Muscle layer of duodenum (tissue), 2 donors: Measurements from ENCODE around the gene DHRS12.

Experiments used
- H3K27ac ChIP-seq: one replicate; pipeline ENCODE4 v1.7.0; 2013; ENCODE audit warnings: mild to moderate bottlenecking, low read length
- H3K27me3 ChIP-seq: one replicate; pipeline ENCODE4 v1.7.0; 2013; ENCODE audit warnings: low read depth, mild to moderate bottlenecking, control low read depth, low read length
- H3K36me3 ChIP-seq, 2 donors: one replicate each; pipeline ENCODE4 v1.7.0; 2013; ENCODE audit warnings: low read length in 2 of 2, control low read depth in 1 of 2, mild to moderate bottlenecking in 1 of 2; ENCODE audit not compliant: insufficient read depth in 2 of 2, control insufficient read depth in 1 of 2
- H3K4me1 ChIP-seq, 2 donors: one replicate each; pipeline ENCODE4 v1.7.0; 2013; ENCODE audit warnings: low read length in 2 of 2, mild to moderate bottlenecking in 2 of 2, control low read depth in 1 of 2, moderate library complexity in 1 of 2; ENCODE audit not compliant: insufficient read depth in 2 of 2, control insufficient read depth in 1 of 2
- H3K4me3 ChIP-seq, 2 donors: one replicate each; pipeline ENCODE4 v1.7.0; 2013; ENCODE audit warnings: low read length in 2 of 2, low read depth in 1 of 2, mild to moderate bottlenecking in 1 of 2
- H3K9me3 ChIP-seq, 2 donors: one replicate each; pipeline ENCODE4 v1.7.0; 2013; ENCODE audit warnings: low read length in 2 of 2, control low read depth in 1 of 2, mild to moderate bottlenecking in 1 of 2; ENCODE audit not compliant: control insufficient read depth in 1 of 2
- donor health status: healthy.

Gene DHRS12

DNA sequence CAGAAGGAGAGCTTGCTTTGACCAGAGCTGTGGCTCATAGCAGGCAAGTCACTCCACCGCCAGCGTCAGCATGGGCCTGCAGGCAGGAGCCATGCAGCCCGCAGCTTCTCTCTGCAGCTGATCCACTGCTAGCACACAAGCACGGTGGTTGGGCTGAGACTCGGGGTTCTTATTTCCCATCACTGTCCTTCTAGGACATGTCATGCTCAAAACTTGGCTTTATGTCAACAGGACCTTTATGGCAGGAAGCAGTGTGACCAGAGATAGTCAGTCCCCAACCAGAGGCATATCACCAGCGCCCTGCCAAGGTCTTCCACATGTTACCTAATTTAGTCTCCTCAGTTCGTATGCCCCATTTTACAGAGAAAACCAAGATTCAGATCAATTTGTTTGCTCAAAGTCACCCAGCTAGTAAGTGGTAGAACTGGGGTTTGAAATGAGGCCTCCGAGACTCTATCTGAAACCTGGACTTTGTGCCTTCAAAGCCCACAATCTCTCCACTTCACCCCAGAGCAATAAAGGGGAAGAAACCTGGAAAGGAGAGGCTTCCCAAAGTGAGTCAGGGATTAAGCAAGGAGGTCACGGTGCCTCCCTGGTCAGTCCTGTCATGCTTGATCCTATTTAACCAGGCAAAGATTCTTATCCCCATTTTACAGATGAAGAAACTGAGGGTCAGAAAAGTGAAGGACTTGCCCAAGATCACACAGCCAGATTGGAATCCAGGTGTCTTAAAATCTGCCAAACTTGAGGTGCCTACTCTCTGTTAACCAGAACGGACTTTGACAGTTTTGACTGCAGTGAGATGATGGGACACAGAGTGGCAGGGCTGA is 36.0 kb upstream of the DHRS12 start:
- Histone ChIP-seq H3K4me3 (no peak overlapping the region), H3K27ac (no peak overlapping the region), H3K9me3 (no peaks in the 10 kb centered on the region), H3K27me3 (no peaks in the 10 kb centered on the region), H3K36me3 (no peaks in the 10 kb centered on the region), H3K4me1 (peaks cover 0 to 1% of the 10 kb centered on the region in 2 donors)

DNA sequence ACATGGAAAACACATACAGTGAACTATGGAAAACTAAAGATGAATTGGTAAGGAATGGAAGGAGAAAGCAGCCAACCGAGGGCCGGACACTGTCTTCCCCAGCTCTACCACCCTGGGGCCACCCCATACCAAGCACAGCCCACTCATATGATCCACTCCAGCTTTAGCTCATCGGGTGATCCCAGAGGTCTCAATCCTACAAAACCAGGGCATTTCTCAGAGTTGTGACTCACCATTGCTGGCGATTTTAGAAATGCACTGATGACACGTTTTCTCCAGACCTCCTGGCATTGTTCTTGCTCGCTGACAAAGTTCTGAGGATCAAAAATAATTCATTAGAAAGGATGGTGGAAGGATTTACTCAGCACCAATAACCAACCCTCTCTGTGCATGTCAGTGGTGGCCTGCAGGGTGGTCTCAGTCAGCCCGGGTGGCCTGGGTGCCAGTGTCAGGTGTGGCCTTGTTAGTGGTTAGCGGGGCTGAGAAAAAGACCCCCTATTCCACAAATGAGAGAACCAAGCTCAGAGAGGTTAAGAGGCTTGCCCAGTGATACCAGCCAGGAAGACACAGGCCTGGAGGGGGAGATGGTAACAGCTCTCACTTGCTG is 34.4 kb upstream of the DHRS12 start:
- Histone ChIP-seq H3K36me3 (no peaks in the 10 kb centered on the region), H3K4me3 (no peak overlapping the region), H3K27me3 (no peaks in the 10 kb centered on the region), H3K27ac (no peak overlapping the region), H3K4me1 (no peaks in the 10 kb centered on the region), H3K9me3 (no peaks in the 10 kb centered on the region)

DNA sequence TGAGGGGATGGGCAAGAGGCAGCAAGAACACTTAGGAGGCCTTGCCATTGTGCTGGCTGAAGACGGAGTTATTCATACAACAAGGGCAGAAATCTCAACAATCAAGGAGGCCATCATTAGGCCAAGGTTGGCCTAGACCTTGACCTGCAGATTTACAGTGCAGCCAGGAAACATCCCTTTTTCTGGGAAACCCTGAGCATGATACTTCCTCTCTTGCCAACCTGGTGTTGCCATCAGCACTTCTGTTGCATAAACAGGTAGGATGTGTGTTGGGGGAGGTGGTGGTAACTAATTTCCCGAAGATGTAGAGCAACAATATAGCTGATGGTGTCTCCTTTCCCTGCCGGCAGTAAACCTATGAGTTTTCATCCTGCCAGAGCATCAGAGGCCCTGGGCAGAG is 33.1 kb upstream of the DHRS12 start:
- Histone ChIP-seq H3K36me3 (no peaks in the 10 kb centered on the region), H3K27me3 (no peaks in the 10 kb centered on the region), H3K4me3 (no peak overlapping the region), H3K4me1 (peaks cover 0 to 3% of the 10 kb centered on the region in 2 donors), H3K9me3 (no peaks in the 10 kb centered on the region), H3K27ac (no peak overlapping the region)

DNA sequence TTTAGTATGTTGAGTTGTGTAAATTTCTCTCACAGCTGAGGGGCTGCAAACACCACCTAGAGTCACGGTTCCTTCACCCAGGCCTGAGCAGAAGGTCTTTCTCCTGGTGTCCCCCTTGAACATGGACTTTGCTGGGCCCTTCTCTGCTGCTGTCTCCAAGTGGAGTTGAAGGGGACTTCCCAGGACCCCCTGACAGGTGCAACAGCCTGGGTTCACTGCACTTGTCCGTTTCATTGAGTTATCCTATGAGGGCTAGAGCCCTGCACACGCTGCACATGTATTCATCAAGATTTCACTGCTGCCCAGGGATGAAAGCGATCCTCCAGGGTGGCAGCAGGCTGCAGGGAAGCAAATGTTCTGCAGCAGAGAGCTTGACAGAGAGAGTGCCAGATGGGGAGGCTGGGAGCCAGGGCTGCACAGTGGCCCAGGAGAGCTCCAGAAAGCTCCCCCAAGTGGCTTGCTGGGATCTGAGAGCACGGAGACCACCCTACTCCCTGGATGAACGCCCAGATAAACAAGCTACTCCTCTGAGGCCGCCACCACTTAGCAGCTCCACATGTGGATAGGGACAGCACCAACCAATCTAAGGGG is 30.7 kb upstream of the DHRS12 start:
- no peaks in the 10 kb centered on the region for H3K9me3 ChIP-seq
- H3K27ac ChIP-seq: no peak overlapping the region
- H3K36me3 ChIP-seq: no peaks in the 10 kb centered on the region
- no peak overlapping the region for H3K4me3 ChIP-seq
- peaks cover 0 to 4% of the 10 kb centered on the region in 2 donors for H3K4me1 ChIP-seq
- no peaks in the 10 kb centered on the region for H3K27me3 ChIP-seq

DNA sequence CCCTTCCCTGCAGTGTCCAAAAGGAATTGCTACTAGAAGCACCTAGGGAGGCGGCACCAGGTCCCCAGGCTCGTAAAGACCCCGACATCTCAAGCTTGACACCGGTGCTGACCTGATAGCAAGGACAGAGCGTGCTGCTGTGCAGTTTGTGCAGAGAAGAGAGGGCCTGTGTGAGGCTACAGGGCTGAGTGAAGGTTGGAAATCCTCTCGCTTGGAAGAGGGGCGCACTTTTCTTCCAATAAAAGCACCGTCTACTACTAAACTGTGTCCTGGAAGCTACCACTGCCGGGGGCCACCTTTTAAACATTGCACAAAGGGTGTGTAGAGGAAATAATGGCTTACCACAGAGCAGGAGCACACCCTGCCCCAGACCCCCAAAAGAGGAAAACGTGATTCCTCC is 30.0 kb upstream of the DHRS12 start:
- peaks cover 0 to 4% of the 10 kb centered on the region in 2 donors for H3K4me1 ChIP-seq
- no peaks in the 10 kb centered on the region for H3K36me3 ChIP-seq
- no peak overlapping the region for H3K27ac ChIP-seq
- no peak overlapping the region for H3K4me3 ChIP-seq
- no peaks in the 10 kb centered on the region for H3K9me3 ChIP-seq
- no peaks in the 10 kb centered on the region for H3K27me3 ChIP-seq

DNA sequence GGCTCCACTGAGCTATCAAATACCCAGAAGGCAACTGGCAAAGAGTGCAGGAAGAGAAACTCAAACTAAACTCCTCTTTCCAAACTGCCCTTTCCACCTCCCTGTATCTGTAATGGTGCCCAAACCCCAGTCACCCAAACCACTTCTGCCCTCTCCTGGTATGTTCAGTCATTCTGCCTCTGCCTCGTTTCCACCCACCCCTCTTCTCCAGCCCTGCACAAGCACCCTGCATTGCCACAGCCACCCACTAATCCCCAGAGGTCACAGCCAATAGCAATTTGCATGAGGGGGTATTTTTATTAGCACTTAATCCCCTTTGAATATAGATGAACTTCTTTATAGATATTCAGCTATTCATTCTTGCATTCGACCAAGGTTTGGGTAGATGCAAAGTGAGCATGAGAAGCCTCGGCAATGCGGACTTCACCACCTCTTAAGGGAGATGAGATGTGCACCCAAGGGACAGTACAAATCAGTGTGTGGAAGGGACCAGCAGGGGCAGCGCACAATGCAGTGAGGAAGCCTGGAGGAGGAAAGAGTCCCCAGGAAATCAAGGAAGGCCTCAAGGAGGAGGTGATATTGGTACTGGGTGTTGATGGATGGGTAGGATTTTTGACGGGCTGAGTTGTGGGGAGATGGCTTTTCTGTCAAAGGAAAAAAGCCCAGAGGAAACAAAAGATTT is 28.6 kb upstream of the DHRS12 start:
- Histone ChIP-seq H3K9me3 (no peaks in the 10 kb centered on the region), H3K4me1 (peaks cover 0 to 4% of the 10 kb centered on the region in 2 donors), H3K27me3 (no peaks in the 10 kb centered on the region), H3K4me3 (no peak overlapping the region), H3K27ac (no peak overlapping the region), H3K36me3 (no peaks in the 10 kb centered on the region)

DNA sequence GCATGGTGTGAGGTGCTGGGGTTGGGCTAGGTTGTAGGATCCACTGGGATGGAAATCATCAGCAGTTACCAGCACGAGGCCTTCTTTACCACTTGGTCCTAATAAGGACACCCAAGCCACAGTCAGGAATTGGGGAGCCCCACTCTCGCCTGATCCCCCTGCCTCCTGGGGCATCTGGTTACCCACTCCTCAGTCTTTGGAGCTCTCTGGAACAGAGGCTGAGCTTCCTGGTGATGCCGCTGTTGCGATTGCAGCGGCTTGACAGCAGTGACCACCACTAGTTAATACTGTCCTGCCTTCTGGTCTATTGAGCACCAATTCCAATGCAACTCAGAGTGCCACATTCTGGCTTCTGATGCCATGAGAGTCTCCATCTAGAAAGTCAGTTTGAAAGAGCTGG is 27.6 kb upstream of the DHRS12 start:
- Histone ChIP-seq H3K9me3 (no peaks in the 10 kb centered on the region), H3K36me3 (no peaks in the 10 kb centered on the region), H3K4me3 (no peak overlapping the region), H3K27ac (no peak overlapping the region), H3K4me1 (peaks cover 0 to 10% of the 10 kb centered on the region in 2 donors), H3K27me3 (no peaks in the 10 kb centered on the region)

DNA sequence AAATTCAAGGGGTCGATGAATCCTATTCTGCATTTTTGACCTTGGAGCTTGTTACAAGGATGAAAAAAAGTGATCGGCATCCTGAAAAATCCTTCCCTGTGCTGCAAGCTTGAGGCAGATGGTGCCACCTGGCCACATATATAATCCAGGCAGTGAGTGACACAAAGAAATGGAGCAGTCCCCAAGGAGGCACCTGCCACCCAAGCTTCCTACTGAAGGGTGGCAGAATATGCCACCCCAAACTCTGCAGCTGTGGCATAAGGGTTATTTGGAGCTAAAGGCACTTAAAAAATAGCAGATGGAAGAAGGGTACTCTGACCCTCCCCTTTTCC is 25.6 kb upstream of the DHRS12 start:
- H3K27me3 ChIP-seq: no peaks in the 10 kb centered on the region
- H3K9me3 ChIP-seq: no peaks in the 10 kb centered on the region
- H3K27ac ChIP-seq: no peak overlapping the region
- H3K36me3 ChIP-seq: no peaks in the 10 kb centered on the region
- H3K4me1 ChIP-seq: peaks cover 4 to 24% of the 10 kb centered on the region in 2 donors
- no peak overlapping the region for H3K4me3 ChIP-seq

DNA sequence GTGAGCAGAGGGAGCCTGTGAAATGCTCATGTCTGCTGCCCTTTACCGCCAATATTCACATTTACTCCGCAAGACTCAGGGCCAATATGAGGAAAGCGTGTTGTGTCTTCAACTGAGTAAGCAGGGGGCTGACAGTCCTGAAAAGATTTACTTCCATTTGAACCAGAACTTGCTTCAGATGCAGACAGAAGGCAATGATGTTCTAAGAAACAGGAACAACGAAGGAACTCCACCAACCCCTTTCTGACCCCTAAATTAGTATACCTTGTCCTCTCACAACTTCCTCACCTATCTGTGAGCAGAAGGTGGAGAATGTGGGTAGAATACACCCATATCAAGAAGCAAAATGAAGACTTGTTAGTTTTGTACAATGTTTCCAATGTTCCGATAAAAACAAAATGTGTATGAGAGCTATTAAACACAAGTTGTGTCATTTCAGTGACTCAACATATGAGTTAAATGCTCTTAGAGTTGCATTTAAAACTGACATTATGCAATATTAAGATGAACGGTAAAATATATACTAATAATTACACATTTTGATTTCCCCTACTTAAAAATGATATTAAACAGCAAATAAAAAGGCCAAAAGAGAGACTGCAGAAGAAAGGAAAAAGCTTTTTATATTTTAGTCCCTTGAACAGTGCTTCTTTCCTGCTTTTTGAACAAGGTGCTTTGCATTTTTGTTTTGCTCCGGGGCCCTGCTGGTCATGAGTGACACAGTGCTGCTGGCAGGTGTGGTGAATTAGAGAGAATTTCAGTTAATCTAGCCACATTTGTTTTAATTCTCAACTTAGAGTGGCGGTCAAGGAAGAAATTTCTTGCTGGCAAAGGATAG is 25.0 kb upstream of the DHRS12 start:
- no peak overlapping the region for H3K4me3 ChIP-seq

DNA sequence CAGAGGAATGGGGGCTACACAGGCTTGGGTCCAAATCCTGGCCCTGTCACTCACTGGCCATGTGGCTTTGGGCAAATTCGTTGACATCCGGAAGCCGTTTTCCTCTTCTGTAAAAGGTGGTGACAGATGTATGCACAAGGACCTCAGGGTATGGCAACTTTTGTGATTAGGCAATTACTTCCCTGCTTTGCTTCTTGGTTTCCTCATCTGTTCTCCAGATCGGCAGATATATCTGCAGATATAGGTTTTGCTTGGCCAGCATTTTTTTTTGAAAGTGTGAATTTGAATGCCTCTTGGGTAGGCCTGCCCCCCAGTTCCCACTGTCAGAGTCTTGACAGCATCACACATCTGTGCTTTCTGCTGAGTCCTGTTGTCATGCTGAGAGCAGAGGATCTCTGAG is 23.3 kb upstream of the DHRS12 start:
- Histone ChIP-seq H3K4me1 (peaks cover 4 to 23% of the 10 kb centered on the region in 2 donors), H3K9me3 (no peaks in the 10 kb centered on the region), H3K4me3 (no peak overlapping the region), H3K27me3 (no peaks in the 10 kb centered on the region), H3K27ac (no peak overlapping the region), H3K36me3 (no peaks in the 10 kb centered on the region)

More for the DNA sequence above, 25.0 kb upstream of the DHRS12 start:
- H3K9me3 ChIP-seq: no peaks in the 10 kb centered on the region
- no peaks in the 10 kb centered on the region for H3K27me3 ChIP-seq
- no peaks in the 10 kb centered on the region for H3K36me3 ChIP-seq
- peaks cover 4 to 24% of the 10 kb centered on the region in 2 donors for H3K4me1 ChIP-seq
- H3K27ac ChIP-seq: no peak overlapping the region
